ENCODE measurements around the gene NSMF.
"Not testable (repeated sequence)": the region's sequence is repeated elsewhere in the genome, so short reads cannot be mapped to it uniquely, and the experiment has no call there.

NSMF gene

GRCh38 chr9:137428841-137429545 lies 30.1 kb downstream of the NSMF start:
- DNase-seq = no peak

DNA sequence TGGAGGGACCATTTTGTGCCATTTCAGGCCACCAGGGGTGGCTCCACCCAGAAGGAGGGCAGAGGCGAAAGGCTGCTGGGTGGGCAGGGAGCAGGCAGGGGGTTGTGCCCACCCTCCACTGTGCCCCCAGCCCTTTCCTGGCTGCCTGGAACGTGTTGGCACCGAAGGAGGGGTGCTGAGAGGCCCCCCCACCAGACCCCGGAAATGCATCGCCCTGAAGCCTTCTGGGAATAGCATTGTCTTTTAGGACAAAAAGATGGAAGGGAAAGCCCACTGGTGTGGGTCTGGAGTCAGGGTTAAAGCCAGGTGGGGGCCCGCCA lies 30.9 kb downstream of the NSMF start:
- no peak for DNase-seq

DNA sequence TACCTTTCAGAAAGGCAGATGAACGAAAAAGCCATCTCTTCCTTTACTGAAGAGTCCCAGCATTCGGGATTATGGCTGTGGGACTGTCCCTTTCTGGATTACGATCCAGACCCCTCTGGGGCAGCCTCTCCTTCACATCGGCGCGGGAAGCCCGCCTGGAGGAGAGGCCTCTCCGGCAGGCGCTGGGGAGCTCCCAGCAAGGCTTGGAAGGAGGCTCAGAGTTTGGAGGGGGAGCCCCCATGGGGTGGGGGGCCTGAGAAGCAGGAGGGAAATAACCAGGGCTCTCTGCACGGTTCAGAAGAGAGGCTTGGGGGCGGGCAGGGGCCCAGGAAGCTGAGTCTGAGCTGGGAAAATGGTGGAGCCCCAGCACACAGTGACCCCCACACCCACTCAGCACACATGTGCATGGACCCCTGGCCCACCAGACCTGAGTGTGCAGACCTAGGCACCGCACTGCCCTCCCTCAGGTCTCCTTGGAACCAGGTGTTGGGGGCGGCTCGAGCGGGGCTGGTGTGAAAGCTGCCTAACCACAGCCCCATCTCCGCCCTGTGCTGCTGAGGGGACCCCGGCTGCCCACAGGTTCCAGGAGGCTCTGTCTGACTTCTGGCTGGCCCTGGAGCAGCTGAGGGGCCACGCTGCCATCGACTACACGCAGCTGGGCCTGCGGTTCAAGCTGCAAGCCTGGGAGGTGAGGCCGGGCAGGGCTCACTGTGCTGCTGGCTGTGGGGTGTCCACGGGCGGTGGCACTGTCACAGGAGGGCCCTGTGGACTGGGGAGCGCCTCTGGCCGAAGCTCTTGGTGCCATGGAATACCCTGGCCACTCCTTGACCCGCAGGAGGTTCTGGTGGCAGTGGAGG lies 31.5 kb downstream of the NSMF start:
- DNase-seq = no peak

DNA sequence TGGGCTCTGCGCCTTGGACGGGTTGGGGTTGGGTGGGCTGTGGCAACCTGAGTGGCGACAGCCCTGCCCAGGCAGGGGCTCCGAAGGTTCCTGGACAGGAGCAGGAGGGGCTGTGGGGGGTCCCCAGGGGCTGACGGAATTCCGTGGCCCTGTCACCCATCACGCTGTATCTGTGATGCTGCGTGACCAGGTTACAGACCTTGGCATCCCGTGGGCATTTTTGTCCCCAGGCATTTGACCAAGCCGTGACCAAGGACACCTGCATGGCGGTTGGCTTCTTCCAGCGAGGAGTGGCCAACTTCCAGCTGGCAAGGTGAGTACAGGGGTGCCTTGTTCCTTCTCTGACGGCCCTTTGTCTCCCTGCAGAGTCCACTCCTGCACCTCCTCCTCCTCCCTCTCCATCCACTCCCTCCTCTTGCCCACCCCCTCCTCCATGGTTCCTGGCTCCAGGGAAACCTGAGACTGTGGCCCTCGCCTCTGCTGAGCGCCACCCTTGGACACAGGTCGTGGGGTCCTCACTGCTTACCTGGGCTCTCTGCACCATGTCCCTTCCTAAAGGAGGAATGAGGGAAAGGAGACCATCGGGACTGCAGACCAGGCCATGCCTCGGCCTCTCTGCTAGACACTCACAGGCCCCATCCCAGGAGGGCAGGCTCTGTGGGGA lies 33.0 kb downstream of the NSMF start:
- no peak for DNase-seq

GRCh38 chr9:137423514-137424291 lies 35.4 kb downstream of the NSMF start:
- DNase-seq = no peak

- DNase-seq = peak; percentile 96 to 98
Observed at GRCh38 chr9:137422604-137423513, 36.3 kb downstream of the NSMF start, which contains the start of the genes EXD3 and NOXA1. Gene EXD3, minus strand, starts transcription at chr9:137423162. Its CDS starts 27,805 bp downstream, at chr9:137395357. Gene NOXA1, plus strand, starts transcription at chr9:137423393. Its CDS starts 137 bp downstream, at chr9:137423530.

GRCh38 chr9:137421838-137422603 lies 37.1 kb downstream of the NSMF start:
- no peak for DNase-seq

- DNase-seq = no peak
Observed at GRCh38 chr9:137417161-137418021, 41.7 kb downstream of the NSMF start.

GRCh38 chr9:137416563-137417151 lies 42.5 kb downstream of the NSMF start:
- no peak for DNase-seq

GRCh38 chr9:137416006-137416562 lies 43.0 kb downstream of the NSMF start:
- DNase-seq = no peak

DNA sequence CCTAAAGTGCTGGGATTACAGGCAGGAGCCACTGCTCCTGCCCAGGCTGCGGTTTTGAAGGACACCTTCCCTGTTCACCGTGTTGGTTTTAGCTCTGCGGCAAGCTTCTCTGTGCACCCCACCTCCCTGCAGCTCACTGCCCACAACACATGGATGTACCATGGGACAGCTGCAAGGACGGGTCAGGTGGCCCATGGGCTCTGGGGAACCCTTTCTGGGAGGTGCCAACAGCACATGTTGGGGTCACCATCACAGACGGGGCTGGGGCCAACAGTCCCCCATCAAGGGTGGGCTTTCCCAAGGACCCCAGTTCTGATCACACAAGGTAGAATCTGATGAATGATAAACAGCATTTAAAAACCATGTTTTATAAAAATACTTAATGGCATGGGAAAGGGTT lies 43.7 kb downstream of the NSMF start:
- DNase-seq = no peak

DNA sequence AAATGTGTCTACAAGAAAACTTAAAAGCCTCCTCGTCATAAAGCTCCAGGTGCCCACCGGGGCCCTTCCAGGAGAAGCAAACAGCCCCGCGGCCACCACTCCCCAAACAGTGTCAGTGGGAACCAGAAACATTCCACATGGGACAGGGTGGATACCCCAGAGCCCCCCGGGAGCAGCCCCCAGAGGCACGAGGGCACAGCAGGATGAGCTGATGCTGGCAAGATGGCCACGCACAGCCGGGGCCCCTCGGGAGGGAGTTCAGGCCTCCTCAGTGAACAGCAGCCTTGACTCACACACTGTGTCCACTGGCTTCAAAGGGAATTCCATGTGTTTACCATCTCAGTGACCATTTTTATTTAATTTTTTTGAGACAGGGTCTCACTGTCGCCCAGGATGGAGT lies 46.7 kb downstream of the NSMF start:
- no peak for DNase-seq

- peak; percentile 33 to 40 for DNase-seq
Observed at GRCh38 chr9:137411645-137412380, 47.3 kb downstream of the NSMF start.

GRCh38 chr9:137411260-137411644 lies 47.9 kb downstream of the NSMF start:
- DNase-seq = no peak

DNA sequence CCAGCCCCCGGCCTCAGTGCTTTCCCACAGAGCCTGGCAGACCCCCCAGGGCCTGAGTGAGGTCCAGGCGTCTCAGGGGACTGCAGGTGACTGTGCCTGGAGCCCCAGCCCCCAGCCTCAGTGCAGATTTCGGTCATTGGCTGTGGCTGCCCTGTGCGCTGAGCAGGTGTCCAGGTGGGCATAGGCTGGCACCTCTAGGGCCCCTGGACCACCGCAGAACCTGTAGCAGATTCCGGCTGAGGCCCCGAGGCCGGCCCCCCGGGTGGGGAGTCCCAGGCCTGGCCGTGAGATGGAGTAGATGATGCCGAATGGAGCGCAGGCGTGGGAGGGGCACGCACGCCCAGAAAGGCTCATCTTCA lies 48.3 kb downstream of the NSMF start:
- no peak for DNase-seq

DNA sequence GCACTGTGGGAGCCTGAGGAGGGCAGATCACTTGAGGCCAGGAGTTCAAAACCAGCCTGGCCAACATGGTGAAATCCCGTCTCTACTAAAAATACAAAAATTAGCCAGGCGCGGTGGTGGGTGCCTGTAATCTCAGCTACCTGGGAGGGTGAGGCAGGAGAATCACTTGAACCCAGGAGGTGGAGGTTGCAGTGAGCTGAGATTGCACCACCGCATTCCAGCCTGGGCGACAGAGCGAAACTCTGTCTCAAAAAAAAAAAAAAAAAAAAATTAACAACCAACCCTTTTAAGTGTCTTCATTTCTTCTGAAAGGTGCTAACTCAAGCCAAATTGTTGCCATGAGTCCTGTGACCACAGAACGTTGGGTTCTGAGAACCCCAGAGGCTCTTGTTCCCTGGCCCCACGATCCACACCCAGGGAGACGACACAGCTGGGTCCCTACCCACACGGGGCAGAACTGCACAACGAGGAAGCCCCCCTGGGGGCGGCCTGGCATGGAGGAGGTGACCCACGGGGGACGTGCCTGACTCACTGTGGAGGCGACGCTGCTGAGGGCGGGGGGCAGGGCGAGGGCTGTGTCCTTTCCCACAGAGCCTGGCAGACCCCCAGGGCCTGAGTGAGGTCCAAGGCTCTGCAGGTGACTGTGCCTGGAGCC lies 48.8 kb downstream of the NSMF start:
- DNase-seq = not testable (repeated sequence)

- DNase-seq = no peak
Observed at GRCh38 chr9:137409515-137409914, 49.6 kb downstream of the NSMF start.

Measured in stimulated activated CD4-positive, alpha-beta T cell treated with anti-CD3 and anti-CD28 coated beads, Interleukin-2, amount 100 ng/mL, for 48 hours (primary cell).